ENCODE measurements around the gene ARHGAP24. TPM values are rescaled to one million over a fixed set of nuclear protein-coding genes. Genes with fewer than 3 reads are reported as not detected.

The ARHGAP24 gene
- total RNA-seq, 3 donors from 2014 or later, result 5.2 to 11.6 (median 6.7) TPM

GRCh38 chr4:85986266-85986665 lies 511.3 kb downstream of the ARHGAP24 start:
- intact Hi-C loops (cut with DNase I, micrococcal nuclease), result no loop called here
- DNase-seq (no peak), ATAC-seq (no peak)
- H3K36me3 ChIP-seq (ENCODE audit: low read depth), result no peaks in the 10 kb centered on the region
- H3K9me3 ChIP-seq, result no peaks in the 10 kb centered on the region
- no peak for TF ChIP-seq CTCF (IDR thresholded peaks at IDR 0.05)
- no peaks in the 10 kb centered on the region for H3K4me1 ChIP-seq (ENCODE audit: low read depth)
- H3K4me3 ChIP-seq, result no peak overlapping the region

- ATAC-seq, result no peak
- TF ChIP-seq CTCF (IDR thresholded peaks at IDR 0.05), result no peak
- intact Hi-C loops (cut with DNase I, micrococcal nuclease), result no loop called here
These were observed 518.7 kb downstream of the ARHGAP24 start for GRCh38 chr4:85993641-85994040.

GRCh38 chr4:85994576-85994975 lies 519.6 kb downstream of the ARHGAP24 start:
- ATAC-seq, result no peak
- H3K4me1 ChIP-seq (ENCODE audit: low read depth), result no peaks in the 10 kb centered on the region
- no peak for DNase-seq
- intact Hi-C loops (cut with DNase I, micrococcal nuclease), result no loop called here
- no peak for TF ChIP-seq CTCF (IDR thresholded peaks at IDR 0.05)
- no peaks in the 10 kb centered on the region for H3K9me3 ChIP-seq
- no peak overlapping the region for H3K4me3 ChIP-seq
- H3K36me3 ChIP-seq (ENCODE audit: low read depth), result no peaks in the 10 kb centered on the region

More at GRCh38 chr4:85993641-85994040, 518.7 kb downstream of the ARHGAP24 start:
- DNase-seq, result no peak
- Histone ChIP-seq H3K9me3 (no peaks in the 10 kb centered on the region), H3K4me3 (no peak overlapping the region), H3K4me1 (ENCODE audit: low read depth) (no peaks in the 10 kb centered on the region), H3K36me3 (ENCODE audit: low read depth) (no peaks in the 10 kb centered on the region)

GRCh38 chr4:85995361-85995760 lies 520.4 kb downstream of the ARHGAP24 start:
- ATAC-seq (no peak), DNase-seq (no peak)
- Histone ChIP-seq H3K4me3 (no peak overlapping the region), H3K9me3 (no peaks in the 10 kb centered on the region), H3K36me3 (ENCODE audit: low read depth) (no peaks in the 10 kb centered on the region), H3K4me1 (ENCODE audit: low read depth) (no peaks in the 10 kb centered on the region)
- intact Hi-C loops (cut with DNase I, micrococcal nuclease), result no loop called here
- no peak for TF ChIP-seq CTCF (IDR thresholded peaks at IDR 0.05)

GRCh38 chr4:86001591-86001990 lies 526.6 kb downstream of the ARHGAP24 start:
- ATAC-seq (no peak), DNase-seq (no peak)
- no peak for TF ChIP-seq CTCF (IDR thresholded peaks at IDR 0.05)
- intact Hi-C loops (cut with DNase I, micrococcal nuclease), result no loop called here
- H3K9me3 ChIP-seq, result no peaks in the 10 kb centered on the region
- H3K4me3 ChIP-seq, result no peak overlapping the region
- H3K36me3 ChIP-seq (ENCODE audit: low read depth), result no peaks in the 10 kb centered on the region
- no peaks in the 10 kb centered on the region for H3K4me1 ChIP-seq (ENCODE audit: low read depth)

GRCh38 chr4:86004030-86004429 lies 529.1 kb downstream of the ARHGAP24 start:
- ATAC-seq (no peak), DNase-seq (no peak)
- Histone ChIP-seq H3K9me3 (no peaks in the 10 kb centered on the region), H3K36me3 (ENCODE audit: low read depth) (no peaks in the 10 kb centered on the region), H3K4me3 (no peak overlapping the region), H3K4me1 (ENCODE audit: low read depth) (no peaks in the 10 kb centered on the region)
- intact Hi-C loops (cut with DNase I, micrococcal nuclease), result no loop called here
- no peak for TF ChIP-seq CTCF (IDR thresholded peaks at IDR 0.05)
